ENCODE data around the gene ACRV1.

DNA sequence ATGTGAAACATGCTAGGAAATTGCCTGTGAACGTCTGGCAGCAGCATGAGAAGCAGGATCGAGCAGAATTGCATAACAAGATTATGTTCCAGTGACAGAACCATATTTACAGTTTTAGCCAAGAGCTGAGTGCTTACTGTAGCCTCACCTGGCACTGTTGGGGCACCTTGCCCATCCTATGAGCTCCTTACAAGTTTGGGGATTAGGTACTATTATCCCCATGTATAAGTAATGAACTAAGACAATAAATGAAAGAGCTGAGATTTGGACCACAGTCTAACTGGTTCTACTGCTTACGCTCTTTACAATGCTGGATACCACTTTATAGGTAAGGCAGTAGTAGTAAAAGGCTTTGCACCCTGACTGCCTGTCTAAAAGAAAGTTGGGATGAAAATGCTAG, 48.3 kb upstream of the ACRV1 start:
- TF ChIP-seq EZH2 (optimal IDR thresholded peaks at IDR 0.05; ENCODE audit: low read depth, low read length), result no peak
- no peak for TF ChIP-seq CTCF (IDR thresholded peaks at IDR 0.05; ENCODE audit: low read length)

Data from MM.1S (cell line).